Measurements from ENCODE around the gene LDLRAD2.
"Not testable (repeated sequence)": the region's sequence is repeated elsewhere in the genome, so short reads cannot be mapped to it uniquely, and the experiment has no call there.

LDLRAD2 gene

DNA sequence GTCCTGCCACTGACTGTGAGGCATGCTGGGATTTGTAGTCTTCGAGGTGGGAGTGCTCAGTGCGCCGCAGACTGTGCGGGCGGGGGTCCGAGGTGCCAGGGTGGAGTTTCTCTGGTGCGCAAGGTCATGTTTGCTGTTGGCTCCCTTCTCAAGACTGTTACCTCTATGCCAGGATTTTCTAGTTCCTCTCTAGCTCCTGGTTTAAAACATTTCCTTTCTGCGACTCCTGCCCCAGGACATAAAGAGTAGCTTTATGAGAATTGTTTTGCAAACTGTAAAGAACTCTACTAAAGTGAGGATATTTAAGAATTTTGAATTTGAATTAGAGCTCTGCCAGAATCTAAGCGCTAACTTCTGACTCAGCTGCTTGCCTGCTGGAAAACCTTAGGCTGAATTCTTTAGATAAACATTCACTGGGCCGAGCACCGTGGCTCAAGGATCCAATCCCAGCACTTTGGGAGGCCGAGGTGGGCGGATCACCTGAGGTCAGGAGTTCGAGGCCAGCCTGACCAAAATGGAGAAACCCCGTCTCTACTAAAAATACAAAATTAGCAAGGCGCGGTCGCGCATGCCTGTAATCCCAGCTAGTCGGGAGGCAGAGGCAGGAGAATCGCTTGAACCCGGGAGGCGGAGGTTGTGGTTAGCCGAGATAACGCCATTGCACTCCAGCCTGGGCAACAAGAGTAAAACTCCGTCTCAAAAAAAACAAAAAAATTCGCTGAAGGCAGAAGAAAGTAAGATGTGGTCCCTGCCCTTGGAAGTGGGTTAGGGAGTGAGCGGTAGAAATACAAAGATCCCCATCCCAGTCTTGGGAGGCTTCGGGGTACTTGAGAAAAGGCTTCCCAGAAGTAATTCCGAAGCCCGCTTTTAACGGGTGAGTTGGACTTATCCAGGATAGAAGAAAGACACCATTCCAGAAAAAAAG is 28.1 kb upstream of the LDLRAD2 start:
- peak; percentile 83 for DNase-seq

DNA sequence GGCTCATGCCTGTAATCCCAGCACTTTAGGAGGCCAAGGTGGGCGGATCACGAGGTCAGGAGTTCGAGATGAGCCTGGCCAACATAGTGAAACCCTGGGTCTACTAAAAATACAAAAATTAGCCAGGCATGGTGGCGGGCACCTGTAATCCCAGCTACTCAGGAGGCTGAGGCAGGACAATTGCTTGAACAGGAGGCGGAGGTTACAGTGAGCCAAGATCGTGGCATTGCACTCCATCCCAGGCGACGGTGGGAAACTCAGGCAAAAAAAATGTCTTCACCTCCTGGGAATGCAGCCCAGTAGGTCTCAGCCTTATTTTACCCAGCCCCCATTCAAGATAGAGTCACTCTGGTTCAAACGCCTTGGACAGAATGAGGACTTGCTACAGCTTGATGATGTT is 26.3 kb upstream of the LDLRAD2 start:
- DNase-seq: not testable (repeated sequence)

DNA sequence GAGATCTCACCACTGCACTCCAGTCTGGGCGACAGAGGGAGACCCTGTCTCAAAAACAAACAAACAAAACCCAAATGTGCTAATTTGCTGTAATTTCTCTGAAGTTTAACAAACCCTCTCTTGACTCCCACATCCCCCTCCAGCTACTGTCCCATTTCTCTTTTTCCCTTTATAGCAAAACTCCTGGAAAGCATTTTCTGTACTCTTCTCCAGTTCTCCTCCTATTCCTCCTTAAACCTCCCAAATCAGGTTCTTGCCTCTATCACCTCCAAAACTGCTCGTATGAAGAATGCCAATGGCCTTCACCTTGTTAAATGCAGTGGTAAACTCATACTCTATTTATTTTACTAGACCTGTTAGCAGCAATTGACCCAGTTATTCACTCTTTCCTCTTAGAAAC is 25.4 kb upstream of the LDLRAD2 start:
- DNase-seq: no peak

DNA sequence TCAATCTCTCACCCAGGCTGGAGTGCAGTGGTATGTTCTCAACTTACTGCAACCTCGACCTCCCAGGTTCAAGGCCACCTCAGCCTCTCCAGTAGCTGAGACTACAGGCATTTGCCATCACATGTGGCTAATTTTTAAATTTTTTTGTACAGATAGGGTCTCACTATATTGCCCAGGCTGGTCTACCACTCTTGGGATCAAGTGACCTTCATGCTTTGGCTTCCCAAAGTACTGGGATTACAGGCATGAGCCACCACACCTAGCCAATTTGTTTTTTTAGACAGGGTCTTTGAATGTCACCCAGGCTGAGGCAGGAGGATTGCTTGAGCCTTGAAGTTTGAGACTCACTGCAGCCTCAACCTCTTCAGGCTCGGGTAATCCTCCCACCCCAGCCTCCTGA is 19.0 kb upstream of the LDLRAD2 start:
- no peak for DNase-seq

DNA sequence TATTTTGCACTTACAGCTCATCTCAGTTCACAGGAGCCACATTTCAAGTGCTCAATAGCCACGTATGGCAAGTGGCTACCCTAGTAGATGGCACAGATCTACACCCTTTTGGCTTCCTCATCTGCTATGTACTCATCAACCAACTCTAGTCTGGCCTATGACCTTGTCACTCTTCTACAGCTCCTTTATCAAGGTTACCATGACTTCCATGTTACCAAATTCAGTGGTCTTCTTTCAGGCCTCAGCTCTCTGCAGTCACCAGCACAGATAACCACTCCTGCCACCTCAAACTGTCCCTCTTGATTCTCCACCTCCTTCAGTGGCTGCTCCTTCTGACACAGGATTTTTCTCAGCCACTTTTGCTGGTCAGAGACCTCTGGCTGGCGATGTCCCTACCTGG is 17.4 kb upstream of the LDLRAD2 start:
- DNase-seq: no peak

DNA sequence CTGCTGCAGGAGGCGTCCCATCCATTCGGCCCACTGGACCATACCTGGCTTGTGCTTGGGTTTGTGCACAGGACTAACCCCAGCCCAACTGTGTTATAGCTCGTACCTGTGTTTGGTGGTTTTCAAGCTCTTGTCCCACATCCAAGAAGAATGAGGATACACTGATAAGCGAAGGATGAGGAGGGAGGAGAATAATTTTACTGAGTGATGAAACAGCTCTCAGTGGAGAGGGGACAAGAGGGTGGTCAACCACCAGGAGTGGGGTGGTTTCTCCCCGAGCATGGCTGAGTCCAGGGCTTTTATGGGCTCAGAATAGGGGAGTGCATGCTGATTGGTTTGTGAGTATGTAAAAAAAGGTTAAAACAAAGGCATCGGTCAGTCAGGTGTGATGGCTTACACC is 17.0 kb upstream of the LDLRAD2 start:
- no peak for DNase-seq

DNA sequence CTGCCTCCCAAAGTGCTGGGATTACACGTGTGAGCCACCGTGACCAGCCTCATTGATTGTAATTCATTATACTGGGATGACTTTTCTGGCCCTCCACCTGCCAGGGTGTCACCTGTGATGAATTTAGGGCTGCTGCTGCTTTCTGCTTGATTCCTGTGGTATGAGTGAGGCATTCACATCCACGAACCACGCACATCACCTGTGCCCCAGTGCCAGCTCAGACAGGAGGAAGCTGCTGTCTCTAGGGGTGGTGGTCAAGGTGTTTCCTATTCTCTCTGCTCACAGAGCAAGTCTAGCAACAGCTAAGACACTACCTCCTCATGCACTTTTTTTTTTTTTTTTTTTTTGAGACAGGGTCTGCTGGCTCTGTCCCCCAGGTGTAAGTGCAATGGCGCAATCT is 12.3 kb upstream of the LDLRAD2 start:
- DNase-seq: no peak

DNA sequence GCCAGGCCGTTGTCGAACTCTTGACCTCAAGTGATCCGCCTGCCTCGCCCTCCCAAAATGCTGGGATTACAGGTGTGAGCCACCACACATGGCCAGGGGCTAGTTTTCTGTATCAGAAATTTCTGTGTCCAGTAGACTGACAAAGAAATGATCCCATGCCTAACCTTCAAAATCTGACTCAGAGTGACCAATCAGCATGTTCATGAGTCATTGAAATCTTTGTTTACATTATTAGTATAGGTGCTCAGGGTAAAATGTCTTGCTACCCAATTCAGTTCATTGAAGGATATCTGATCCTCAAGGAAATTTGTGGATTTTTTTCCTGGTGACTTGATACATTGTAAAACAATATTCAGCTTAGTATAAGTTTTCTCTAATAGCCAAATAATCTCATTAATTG is 11.0 kb upstream of the LDLRAD2 start:
- no peak for DNase-seq

DNA sequence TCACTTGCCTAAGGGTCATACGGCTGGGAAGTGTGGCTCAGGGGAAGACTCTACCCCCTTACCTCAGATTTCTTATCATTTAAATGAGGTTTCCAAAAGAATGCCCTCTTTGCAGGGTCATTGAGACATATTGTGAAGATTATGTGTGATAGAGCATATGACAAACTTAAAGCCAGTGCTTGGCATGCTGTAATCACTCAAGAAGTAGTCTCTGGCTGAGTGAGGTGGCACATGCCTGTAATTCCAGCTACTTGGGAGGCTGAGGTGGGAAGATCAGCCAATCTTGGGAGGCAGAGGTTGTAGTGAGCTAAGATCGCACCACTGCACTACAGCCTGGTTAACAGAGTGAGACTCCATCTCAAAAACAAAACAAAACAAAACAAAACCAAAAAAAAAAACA is 7.5 kb upstream of the LDLRAD2 start:
- DNase-seq: no peak

DNA sequence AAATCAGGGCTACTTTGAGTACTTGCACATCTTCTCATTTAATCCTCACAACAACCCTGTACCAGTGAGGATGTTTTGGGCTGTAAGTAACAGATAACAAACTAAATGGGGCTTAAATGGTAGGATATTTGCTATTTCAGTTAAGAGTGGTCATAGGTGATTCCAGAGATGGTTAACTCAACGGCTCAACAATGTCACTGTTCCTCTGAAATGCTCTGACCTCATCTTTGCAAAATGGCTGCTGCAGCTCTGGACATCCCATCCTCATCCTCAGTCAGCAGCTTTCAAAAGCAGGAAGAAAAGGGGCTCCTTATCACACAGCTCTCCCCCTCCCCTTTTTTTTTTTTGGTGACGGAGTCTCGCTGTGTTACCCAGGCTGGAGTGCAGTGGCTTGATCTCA is 1.5 kb downstream of the LDLRAD2 start:
- DNase-seq: no peak

DNA sequence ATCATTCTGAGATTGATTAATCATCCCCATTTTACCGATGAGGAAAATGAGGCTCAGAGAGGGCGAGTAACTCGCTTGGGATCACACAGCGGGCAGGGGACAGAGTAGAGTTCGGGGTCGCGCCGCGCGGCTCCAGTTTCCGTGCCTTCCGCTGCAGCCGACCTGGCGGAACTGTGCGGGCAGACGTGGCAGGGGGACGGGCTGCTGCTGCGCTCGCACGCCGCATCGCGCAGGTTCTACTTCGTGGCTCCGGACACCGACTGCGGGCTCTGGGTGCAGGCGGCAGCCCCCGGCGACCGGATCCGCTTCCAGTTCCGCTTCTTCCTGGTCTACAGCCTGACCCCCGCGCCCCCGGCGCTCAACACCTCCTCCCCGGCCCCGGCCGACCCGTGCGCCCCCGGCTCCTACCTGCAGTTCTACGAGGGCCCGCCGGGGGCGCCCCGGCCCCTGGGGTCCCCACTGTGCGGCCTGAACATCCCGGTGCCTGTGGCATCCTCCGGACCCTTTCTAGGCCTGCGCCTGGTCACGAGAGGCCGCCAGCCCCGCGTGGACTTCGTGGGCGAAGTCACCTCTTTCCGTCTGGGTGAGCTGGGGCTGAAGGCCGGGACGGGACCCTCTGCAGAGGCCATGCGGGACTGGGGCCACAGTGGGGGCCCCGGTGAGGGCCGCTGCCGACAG is 2.3 kb downstream of the LDLRAD2 start:
- DNase-seq: no peak

DNA sequence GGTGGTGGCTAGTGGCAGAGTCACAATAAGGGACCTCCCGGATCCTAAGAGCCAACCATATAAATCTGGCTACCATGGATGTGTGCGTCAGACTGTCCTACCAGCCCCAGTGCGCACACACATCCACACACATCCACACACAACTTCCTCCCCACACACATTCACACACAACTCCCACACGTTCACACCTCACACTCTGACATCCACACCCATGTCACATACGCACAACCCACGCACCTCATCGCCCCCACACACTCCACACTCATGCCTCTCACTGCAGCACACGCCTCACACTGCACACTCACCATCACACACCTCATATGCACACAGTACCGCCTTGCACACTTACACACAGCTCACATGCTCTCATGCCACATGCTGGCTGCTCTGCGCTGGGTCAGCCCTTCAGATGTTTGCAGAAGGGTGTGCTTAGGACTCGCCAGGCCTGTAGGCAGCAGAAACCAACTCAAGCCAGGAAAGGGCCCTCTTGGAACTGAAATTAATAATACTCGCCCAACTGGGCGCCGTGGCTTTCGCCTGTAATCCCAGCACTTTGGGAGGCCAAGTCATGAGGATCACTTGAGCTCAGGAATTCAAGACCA is 3.0 kb downstream of the LDLRAD2 start:
- no peak for DNase-seq

DNA sequence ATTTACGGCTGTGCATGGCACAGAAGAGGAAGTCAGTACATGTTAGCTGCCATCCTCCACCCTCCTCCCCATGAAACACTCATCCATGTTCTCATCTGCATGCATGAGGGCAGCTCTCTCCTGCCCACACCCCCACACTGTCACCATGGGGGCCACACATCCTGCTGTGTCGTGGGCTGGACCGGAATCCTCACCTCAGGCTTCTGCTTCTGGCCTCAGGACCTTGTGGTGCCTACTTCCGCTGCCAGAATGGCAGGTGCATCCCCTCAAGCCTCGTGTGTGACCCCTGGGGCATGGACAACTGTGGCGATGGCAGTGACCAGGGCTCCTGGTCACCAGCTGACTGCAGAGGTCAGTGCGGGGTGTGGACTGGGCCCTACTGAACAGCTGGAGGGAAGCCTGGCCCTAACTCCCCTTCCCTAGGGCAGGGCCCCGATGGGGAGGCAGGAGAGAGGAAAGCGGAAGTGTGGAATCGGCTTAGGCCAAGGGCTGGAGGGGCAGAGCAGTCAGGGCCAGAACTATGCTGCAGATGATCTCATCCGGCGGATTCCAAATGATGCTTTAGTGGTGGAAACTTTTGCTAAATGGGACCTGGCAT is 3.8 kb downstream of the LDLRAD2 start:
- DNase-seq: no peak

DNA sequence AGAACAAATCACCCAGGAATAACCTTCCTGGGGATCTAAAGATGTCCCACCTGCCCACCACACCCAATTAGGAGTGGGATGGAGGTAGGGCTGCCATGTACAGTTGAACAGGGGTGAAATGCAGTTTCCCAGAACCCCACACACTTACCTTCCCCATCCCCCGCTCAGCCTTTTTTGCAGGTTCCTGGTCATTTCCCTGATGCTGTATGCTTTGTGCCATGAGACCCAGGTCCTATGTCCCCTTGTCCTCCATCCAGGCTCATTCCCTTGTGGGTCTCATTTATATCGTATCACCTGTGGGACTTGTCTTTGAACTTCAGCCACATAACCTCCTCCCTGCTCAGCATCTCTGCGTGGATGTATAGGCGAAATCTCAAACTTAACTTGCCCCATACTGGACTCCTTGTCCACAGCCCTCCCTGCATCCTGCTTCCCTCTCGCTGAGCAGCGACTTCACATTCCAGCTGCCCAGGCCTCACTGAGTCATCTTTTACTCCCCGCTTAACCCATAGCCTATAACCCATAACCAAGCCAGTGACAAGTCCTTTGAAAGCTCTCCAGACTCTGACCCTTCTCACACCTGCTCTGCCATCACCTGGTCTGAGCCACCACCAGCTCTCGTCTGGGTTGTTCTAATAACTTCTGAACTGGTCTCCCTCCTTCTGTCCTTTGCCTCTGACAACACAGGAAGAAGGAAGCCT is 4.7 kb downstream of the LDLRAD2 start:
- DNase-seq: no peak

DNA sequence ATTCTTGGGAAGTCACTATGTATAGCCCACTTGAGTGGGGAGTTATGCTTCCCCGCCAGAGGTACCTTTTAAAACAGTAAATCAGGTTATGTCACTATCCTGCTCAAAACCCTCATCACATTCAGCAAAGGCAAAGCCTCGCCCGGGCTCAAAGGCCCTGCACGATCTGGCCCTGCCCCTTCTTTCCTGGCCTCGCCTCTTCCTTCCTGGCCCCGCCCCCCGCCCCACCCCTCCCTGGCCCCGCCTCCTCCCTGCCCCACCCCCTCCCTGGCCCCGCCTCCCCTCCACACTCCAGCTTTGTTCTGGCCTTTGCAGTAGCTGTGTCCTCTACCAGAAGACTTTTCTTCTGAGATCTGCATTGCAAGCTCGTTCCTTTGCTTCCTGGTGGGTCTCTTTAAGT is 6.6 kb downstream of the LDLRAD2 start:
- no peak for DNase-seq

DNA sequence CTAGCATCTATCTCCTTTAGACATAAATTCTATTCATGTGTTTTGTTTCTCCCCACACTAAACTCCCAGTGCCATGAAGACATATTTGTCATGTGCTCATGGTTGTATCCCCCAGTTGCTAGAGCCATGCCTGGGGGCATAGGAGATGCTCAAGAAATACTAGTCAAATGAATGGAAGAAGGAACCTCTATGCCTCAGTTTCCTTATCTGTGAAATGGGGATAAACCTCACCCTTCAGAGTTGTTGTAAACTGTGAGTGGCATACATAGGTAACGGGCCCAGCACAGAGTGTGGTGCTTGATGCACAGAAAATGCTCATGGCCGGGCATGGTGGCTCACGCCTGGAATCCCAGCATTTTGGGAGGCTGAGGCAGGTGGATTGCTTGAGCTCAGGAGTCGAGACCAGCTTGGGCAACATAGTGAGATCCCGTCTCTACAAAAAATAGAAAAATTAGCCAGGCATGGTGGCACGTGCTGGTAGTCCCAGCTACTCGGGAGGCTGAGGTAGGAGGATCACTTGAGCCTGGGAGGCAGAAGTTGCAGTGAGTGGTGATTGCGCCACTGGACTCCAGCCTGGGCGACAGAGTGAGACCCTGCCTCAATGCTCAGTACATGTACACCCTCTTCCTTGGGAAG is 8.7 kb downstream of the LDLRAD2 start:
- no peak for DNase-seq

DNA sequence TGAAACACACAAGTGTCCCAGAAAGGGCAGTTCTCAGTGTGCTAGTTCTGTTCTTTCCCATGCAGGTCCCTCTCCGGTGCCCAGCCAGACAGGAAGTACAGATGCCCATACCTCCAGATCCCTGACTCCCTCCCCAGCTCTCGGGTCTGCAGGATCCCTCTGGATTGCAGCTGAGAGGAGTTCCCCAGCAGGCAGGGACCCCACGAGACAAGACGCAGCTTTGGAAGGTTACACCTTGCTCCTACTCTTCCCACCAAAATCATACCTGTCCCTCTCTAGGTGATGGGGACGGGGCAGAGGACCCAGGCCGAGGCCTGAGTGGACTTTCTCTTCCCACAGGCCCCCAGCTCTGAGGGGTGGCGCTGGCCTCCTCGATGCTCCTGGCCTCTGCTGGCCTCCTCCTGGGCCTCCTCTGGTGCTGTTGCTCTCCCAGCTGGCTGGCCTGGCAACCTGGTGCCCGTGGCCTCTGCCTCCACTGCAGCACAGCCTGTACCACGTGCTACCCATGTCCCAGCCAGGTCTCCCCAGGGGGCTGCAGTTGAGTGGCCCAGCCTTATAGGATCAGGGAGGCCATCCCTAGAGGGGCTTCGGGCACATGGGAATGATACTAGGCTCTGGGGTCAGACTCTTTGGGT is 9.4 kb downstream of the LDLRAD2 start:
- no peak for DNase-seq

DNA sequence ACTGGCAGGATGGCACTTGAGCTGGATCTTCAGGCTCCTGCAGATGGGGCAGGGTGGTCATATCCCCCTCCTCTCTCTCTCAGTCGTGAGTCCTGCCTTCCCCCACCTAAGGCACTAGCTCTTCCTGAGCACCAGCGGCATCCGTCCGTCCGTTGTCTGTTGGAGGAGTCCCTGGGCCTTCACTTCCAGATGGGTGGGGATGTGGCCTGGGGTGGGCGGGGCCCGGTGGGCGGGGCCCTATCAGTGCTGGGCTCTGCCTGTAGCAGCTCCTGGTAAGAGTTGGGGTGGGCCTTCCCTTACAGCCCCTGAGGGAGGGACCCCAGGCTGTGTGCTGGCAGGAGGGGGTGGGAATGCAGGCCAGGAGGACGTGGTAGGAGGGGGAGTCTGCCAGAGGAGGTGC is 10.3 kb downstream of the LDLRAD2 start:
- DNase-seq: no peak

DNA sequence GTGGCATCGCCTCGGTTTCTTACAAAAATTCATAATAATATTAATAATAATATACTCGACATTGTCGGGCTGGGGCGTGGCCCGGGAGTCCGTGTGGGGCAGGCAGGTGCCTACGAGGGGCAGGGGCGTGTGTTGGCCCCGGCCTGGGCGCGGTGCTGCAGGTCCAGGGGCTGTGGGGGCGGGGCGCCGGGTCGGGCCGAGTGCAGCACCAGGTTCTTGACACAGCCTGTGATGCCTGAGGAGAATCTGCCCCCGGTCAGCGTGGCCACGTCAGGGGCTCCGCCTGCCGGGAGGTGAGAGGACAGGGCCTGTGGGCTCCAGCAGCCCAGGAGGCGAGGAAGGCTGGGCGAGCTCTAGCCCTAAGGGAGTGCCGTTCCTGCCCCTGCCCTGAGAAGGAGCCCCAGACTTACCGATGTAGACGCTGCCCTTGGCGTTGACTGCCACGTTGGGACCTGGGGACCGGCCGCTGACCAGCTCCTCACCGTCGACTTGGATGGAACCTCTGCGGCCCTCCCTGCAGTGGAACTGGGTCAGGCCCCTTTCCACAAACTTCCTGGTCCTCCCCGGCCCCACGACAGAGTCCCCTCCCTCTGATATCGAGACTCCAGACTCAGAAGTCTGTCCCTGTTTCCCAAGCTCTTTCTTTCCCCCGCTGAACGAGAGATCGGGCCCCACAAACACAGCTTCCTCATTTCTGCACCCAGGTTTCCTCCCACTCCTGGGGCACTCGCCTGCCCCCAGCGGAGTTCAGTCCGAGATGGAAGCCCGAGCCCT is 11.3 kb downstream of the LDLRAD2 start:
- DNase-seq: no peak

DNA sequence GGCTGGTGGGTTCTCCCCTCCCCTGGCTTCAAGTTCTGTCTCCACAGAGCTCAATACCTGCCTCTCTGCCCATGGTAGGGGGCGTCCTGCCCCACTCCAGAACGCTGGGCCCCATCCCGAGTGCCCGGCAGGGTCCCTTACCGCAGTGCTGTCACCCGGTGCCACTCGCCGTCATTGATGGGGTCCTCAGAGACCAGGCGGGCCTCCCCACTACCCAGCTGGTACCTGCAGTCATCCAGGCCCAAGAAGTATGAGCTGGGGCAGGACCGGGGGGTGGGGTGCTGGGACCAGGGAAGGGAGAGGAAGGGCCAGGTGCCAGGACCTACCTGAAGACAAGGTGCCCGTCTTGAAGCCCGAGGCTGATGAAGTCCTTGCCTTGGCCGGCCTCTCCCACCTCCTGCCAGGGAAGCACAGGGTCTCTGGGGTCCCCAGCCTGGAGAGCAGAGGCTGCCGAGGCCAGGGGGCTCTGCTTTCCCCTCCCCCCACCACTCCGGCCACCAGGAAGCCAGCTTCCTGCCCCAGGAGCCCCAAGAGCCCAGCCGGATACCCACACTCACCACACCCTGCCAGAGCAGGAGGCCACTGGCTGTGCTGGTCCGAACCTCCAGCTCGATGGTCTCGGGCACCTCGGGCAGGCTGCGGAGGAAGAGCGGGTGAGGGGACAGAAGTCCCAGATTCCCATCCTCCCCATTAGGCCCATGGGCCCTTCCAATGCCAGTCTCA is 12.1 kb downstream of the LDLRAD2 start:
- no peak for DNase-seq

DNA sequence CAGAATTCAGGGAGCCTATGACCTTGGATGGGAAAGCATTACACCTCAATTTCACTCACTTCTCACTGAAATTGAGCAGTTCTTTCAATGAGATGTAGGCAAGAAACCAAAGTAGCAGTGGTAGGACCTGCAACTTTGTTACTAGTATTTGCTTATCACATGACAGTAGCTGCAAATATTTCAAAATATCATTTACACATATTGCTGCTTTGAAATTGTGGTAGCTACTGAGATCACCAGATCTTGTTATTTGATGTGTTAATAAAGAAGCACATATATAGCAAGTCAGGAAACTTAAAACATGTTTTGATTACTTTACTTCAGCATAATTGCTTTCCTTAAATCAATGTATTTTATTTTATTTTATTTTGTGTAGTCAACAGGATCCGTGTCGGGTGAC is 12.9 kb downstream of the LDLRAD2 start:
- no peak for DNase-seq
